SJSA1 (cell line): ENCODE results near the gene ZNF628. TPM values are rescaled to one million over a fixed set of nuclear protein-coding genes. Genes with fewer than 3 reads are reported as not detected.

Source experiments
- total RNA-seq: library from RNA; depleted of rRNA; stranded (reverse); fragments of >200 nt; shearing (Covaris generic); gene quantifications from 2 replicates; pipeline ENCODE4 v1.2.3, GENCODE V29; 2014; rRNA removed

Gene ZNF628
- total RNA-seq, 1 experiment from 2014 or later: 4.1 TPM

Other genes starting within 250 kb of the ZNF628 start
- 0.94 and 1.8 TPM in 2 replicates for gene TMEM86B, start 247.9 kb upstream of the ZNF628 start, total RNA-seq
- 33.6 and 48.0 TPM in 2 replicates for gene PPP6R1, start 217.6 kb upstream of the ZNF628 start, total RNA-seq
- gene HSPBP1, start 196.5 kb upstream of the ZNF628 start, total RNA-seq: 43.5 and 51.4 TPM in 2 replicates
- 8.5 and 10.3 TPM in 2 replicates for gene BRSK1, start 192.6 kb upstream of the ZNF628 start, total RNA-seq
- not detected in 2 replicates for gene TMEM150B, start 151.3 kb upstream of the ZNF628 start, total RNA-seq
- gene KMT5C, start 136.7 kb upstream of the ZNF628 start, total RNA-seq: 4.0 and 6.8 TPM in 2 replicates
- 0.11 TPM in 1 of 2 replicates, not detected in the other for gene COX6B2, start 121.9 kb upstream of the ZNF628 start, total RNA-seq
- gene GARIN5B, start 113.4 kb upstream of the ZNF628 start, total RNA-seq: 0.03 TPM in 1 of 2 replicates, not detected in the other
- 116 and 141 TPM in 2 replicates for gene IL11, start 106.2 kb upstream of the ZNF628 start, total RNA-seq
- gene TMEM190, start 99.8 kb upstream of the ZNF628 start, total RNA-seq: not detected in 2 replicates
- gene TMEM238, start 92.3 kb upstream of the ZNF628 start, total RNA-seq: not detected in 2 replicates
- gene RPL28, start 90.7 kb upstream of the ZNF628 start, total RNA-seq: 243 and 543 TPM in 2 replicates
- gene UBE2S, start 68.8 kb upstream of the ZNF628 start, total RNA-seq: 509 and 518 TPM in 2 replicates
- not detected in 2 replicates for gene SHISA7, start 33.3 kb upstream of the ZNF628 start, total RNA-seq
- gene ISOC2, start 15.0 kb upstream of the ZNF628 start, total RNA-seq: 71.7 and 97.3 TPM in 2 replicates
- not detected in 2 replicates for gene C19orf85, start 11.9 kb upstream of the ZNF628 start, total RNA-seq
- gene NAT14, start 8.6 kb downstream of the ZNF628 start, total RNA-seq: 10.9 and 12.1 TPM in 2 replicates
- gene SSC5D, start 11.8 kb downstream of the ZNF628 start, total RNA-seq: not detected in 2 replicates
- not detected in 2 replicates for gene SBK2, start 60.5 kb downstream of the ZNF628 start, total RNA-seq
- gene SBK3, start 68.9 kb downstream of the ZNF628 start, total RNA-seq: 0.32 TPM in 1 of 2 replicates, not detected in the other
- gene ZNF579, start 104.2 kb downstream of the ZNF628 start, total RNA-seq: 7.2 and 12.7 TPM in 2 replicates
- 2.4 and 5.4 TPM in 2 replicates for gene FIZ1, start 122.9 kb downstream of the ZNF628 start, total RNA-seq
- 3.8 and 15.5 TPM in 2 replicates for gene ZNF524, start 123.7 kb downstream of the ZNF628 start, total RNA-seq
- 0.63 and 1.4 TPM in 2 replicates for gene ZNF865, start 129.0 kb downstream of the ZNF628 start, total RNA-seq
- 4.7 and 10.2 TPM in 2 replicates for gene ZNF784, start 147.9 kb downstream of the ZNF628 start, total RNA-seq
- 6.5 and 6.9 TPM in 2 replicates for gene ZNF580, start 164.4 kb downstream of the ZNF628 start, total RNA-seq
- gene ZNF581, start 167.0 kb downstream of the ZNF628 start, total RNA-seq: 5.5 and 10.1 TPM in 2 replicates
- gene CCDC106, start 171.6 kb downstream of the ZNF628 start, total RNA-seq: 3.5 and 6.0 TPM in 2 replicates
- 137 and 183 TPM in 2 replicates for gene U2AF2, start 178.4 kb downstream of the ZNF628 start, total RNA-seq
- gene EPN1, start 198.6 kb downstream of the ZNF628 start, total RNA-seq: 67.7 and 103 TPM in 2 replicates